ENCODE data around the gene TRMT2B.
A peak's percentile ranks its signal among the peaks of the same experiment; 100 is the strongest.
"Not testable (repeated sequence)": the region's sequence is repeated elsewhere in the genome, so short reads cannot be mapped to it uniquely, and the experiment has no call there.

The TRMT2B gene, protein sequence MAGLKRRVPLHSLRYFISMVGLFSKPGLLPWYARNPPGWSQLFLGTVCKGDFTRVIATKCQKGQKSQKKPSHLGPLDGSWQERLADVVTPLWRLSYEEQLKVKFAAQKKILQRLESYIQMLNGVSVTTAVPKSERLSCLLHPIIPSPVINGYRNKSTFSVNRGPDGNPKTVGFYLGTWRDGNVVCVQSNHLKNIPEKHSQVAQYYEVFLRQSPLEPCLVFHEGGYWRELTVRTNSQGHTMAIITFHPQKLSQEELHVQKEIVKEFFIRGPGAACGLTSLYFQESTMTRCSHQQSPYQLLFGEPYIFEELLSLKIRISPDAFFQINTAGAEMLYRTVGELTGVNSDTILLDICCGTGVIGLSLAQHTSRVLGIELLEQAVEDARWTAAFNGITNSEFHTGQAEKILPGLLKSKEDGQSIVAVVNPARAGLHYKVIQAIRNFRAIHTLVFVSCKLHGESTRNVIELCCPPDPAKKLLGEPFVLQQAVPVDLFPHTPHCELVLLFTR
- 52.1 to 67.6 reads per million in 2 donors for total RNA-seq

DNA sequence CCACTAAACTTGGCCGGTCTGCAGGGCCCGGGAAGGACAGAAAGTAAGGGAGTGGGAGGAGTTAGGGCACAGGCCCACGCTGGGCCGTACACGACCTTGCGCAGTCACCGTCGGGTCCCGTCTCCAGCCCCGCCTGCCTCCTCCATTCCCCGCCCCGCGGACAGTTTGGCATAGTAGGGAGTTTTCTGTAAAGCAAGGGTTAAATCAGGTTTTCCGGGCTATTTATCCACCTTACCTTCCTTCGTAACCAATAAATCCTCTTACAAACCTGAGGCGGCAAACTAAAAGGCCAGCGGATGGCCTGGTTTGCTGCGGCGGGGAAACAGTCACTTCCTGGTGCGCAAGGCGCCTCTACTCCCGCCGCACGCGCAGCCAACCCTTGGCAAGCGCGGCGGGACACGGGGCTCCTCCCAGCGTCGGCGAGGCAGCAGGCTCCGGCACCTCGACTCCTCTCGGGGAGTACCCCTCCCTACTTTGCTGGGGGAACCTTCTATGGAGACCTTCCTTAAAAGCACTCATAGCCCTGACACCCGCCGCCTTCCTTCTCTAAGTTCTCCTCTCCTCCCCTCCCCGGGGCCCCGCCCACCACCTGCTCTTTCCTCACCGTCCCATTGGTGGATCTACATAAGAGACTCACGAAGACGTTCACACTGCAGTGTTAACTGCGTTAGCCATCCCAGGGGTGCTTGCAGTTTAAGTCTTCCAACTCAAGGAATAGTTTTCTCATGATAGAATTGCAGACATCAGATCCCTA lies at the start of gene TRMT2B:
TSS of gene TRMT2B (minus strand) at position 563 of the 754 bp plus-strand sequence. CDS start 9,822 bp downstream, outside the sequence.
- DNase-seq: peak; percentile 46 to 87 (median 65)

DNA sequence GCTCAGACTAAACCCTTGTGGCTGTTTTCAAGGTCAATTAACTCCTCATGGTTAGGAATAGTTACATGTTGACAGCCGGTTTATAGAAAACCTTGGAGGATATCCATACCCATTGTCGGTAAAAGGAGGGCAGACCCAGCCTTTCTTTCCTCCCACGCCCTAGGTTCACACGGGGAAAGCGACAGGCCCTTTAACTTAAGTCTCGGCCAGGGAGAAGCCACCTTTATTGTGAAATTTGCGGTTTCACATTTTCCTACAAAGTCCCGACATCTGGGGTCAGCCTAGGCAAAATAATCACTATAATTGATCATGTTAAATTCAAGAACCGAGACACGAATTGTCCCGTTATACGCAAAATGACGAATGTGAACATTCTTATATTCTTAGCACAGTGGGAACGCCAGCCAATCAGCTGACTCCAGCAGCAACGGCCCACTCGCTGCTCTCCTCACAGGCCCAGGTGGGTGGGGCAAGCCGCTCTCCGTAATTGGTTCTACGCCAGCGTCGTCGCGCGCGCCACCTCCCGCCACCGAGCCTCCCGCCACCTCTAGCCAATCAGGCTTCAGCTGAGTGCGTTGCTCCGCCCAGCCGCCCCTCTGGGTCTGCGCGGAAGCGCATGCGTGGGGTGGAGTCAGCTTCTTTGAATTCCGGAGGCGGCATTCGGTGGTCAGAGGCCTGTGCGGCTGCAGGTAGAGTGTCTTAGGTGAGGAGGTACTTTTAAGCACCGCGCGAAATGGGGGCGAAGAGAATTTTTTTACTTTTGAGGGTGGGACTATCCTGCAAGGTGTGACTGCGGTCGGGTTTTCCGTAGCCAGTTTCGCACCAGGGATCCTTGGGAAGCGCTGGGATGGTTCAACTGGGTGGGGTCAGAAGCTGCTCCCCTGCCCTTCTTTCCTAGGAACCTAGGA lies 45.9 kb upstream of the TRMT2B start, which contains the start of gene CENPI:
TSS of gene CENPI (plus strand) at position 659 of the 908 bp plus-strand sequence. CDS start 2,867 bp downstream, outside the sequence.
- peak; percentile 79 to 97 (median 88) for DNase-seq

DNA sequence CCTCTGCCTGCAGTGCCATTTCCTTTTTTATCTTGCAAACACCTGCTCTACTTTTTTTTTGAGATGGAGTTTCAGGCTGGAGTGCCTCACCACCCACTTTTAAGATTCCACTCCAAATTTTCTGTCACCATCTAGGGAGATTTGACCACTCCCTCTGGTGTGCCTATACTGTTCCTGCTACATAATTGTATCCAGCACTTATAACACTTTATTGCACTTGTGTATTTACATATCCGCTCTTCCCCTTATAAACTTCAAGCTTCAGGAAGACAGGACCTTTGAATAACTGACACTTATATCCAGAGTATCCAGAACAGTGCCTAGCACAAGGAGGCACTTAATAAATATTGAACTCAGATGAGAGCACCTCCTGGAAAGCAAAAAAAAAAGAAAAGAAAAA lies 39.9 kb upstream of the TRMT2B start:
- DNase-seq: no peak

DNA sequence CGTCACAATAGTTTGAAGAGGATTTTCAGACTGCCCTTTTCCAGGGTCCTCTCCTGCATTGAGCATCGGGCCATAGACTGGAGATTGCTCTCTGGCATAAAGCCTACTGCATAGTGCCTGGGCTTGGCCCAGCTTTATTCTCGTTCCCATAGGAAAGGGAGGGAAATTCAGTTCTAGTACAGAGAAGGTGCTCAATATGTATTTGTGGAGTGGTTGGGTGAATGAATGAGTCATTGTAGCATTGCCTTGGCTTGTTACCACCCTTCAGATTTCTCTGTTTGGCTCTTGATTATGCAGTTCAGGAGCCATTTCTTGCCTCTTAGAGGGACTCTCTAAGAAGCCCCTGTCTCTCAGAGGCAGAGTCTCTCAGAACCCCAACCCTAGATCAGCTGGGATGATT lies 29.3 kb upstream of the TRMT2B start:
- no peak for DNase-seq

DNA sequence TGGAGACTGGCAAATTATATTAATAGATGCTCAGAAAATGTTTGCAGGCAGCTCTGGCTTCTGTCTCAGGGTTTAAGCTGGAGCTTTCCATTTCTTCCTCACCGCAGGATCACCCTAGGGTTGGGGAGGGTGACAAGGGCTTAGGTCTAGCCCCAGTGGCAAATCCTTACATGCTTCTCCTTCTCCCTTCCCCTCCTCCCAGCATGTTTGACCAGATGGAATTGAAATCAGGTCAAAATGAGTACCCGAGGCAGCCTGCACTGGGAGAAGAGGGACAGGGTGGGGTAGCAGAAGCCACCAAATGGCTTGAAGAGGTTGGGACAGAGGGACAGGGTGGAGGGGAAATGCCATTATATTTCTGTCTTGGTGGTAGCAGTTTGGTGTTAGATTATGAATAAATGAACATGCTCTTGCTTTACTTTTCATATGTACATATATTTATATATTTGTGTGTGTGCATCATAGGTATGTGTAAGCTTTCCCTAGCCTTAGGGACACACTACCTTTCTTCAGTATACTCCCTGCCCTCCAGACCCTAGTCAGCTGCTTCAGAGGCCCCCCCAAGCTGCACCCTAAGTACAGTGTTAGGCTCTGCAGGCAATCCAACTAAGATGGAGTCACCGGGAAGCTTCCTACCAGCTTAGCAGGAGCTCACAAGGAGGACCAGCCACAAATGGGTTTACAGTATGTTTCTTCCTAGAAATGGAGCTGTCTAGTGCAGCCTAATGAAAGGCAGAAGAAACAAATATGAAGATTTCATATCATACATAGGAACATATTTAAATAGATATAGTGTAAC lies 28.6 kb upstream of the TRMT2B start:
- no peak for DNase-seq

DNA sequence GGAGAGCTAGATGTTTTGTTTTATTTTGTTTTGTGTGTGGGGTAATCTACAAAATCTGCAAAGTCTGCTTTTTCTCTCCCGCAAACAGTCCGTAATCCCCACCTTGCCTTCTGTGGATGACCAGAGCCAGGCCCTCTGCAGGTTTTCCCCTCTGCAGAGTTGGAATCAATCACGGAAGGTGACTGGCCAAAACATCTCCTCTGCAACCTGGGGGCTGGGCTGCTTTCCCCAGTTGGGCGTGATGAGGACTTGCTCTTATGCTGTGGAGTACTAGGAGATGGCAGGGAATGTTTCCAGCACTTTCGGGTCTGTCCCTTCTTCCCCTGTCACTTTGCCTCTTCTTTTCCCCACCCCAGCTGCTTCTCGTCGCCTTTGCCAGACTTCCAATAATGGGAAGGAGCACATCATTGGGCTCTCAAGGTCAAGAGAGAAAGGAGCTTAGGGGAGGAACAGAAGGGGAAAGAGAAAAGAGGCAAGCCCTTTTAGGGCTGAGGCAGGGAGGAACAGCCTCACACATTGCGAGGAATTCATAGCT lies 27.9 kb upstream of the TRMT2B start:
- no peak for DNase-seq

DNA sequence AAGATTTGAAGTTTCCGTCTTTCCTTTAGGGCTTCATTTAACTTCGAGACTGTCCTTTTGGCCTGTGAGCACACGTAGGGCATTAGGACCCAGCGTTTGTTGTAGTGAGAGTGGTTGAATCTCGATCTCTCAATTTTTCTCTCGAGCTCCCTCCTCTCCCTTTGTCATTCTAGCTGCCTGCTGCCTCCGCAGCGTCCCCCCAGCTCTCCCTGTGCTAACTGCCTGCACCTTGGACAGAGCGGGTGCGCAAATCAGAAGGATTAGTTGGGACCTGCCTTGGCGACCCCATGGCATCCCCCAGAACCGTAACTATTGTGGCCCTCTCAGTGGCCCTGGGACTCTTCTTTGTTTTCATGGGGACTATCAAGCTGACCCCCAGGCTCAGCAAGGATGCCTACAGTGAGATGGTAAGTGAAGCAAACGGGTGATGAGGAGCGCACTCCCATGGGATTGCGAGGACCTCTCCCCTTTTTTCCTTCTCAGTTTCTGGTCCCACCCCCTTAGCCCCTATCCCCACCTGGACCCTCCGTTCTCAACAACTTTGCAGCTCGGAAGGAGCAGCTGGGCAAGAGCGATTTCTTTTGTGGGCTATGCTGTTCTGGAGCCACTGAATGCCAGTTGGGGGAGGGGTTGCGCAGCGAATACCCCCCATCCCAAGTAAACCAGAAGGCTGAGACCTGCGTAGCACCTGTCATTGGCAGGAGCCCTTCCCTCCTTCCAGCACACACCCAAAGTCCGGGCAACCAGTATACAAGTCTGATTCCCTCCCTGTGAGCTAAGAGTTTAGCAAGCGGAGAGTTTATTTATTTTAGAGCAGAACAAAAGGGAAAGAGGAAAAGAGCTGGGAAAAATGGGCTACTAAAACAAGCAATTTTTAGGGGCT lies 27.0 kb upstream of the TRMT2B start, which contains the start of gene TMEM35A:
TSS of gene TMEM35A (plus strand) at position 164 of the 883 bp plus-strand sequence. CDS start at position 288, 124 bp downstream.
- no peak for DNase-seq

DNA sequence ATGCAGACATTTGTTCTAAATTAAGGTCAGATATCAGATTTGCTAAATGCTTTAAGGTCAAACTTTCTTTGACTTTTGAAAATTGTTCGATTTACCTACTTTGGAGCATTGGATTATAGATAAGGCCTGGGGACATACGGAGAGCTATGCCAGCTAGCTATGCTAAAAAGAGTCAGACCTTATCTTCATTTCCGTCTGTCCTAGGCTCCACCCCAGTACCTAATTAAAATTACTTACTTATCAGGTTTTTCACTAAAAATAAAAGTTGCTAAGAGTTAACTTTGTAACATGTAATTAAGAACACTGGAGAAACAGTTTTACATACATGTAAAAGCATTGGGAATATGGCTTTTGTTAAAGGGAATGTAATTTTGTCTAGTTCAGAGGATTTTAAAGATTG lies 19.7 kb upstream of the TRMT2B start:
- no peak for DNase-seq

DNA sequence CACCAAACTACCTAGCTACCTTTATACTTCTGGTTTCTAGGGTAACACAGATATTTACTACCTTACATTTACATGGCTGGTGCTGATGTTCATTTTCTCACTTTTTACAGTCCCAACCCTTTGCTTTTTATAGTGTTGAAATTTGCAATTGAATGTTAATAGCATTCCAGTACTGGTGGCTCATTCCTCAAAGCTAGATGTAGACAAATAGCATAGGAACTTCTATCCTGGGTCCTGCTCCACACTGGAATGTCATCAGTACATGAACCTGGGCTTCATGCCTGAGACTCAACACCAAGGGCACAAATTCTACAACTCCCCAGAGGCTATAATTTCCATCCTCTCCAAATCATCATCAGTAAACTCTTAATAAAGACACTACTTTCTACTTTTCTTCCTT lies 10.3 kb upstream of the TRMT2B start:
- no peak for DNase-seq

DNA sequence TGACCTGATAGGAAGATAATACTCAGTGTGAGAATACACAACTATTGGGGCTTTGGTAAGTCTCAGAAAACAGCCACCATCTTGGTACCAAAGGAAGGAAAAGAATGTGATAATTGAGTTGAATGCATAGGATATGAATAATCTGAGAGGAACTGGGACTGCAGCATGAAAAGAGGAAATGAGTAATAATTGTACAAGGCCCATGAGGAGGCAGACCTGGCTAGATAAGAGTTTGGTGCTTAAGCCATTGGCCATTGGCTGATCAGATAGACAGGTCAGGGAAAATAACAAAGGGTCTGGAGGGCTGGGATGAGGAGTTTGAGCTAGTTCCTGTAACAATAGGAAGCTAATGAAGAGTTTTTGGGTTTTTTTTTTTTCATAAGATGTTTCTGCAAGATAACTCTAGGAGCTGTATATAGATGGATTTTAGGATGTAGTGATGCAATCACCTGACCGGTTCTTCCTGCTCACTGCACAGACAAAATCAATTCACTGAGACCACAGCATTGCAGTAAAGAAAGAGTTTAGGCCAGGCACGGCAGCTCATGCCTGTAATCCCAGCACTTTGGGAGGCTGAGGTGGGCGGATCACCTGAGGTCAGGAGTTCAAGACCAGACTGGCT lies 5.3 kb upstream of the TRMT2B start:
- DNase-seq: peak in 1 of 5 experiments; percentile 35

DNA sequence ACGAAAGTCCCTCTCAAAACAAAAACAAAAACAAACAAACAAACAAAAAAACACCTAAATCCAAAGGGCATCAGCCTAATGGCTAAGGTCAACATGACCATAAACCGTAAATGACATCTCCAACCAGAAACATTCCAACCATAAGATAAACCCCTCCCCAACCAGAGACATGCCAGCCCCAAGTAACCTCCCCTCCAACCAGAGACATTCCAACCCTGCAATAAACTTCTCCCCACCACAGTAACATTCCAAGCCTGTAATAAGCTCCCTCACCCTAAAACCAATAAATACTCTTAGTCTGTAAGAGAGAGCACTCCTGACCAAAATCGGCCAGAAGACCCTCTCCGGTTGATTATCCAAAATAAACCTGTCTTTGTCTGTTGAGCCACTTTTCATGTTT lies 4.6 kb upstream of the TRMT2B start:
- not testable (repeated sequence) for DNase-seq

DNA sequence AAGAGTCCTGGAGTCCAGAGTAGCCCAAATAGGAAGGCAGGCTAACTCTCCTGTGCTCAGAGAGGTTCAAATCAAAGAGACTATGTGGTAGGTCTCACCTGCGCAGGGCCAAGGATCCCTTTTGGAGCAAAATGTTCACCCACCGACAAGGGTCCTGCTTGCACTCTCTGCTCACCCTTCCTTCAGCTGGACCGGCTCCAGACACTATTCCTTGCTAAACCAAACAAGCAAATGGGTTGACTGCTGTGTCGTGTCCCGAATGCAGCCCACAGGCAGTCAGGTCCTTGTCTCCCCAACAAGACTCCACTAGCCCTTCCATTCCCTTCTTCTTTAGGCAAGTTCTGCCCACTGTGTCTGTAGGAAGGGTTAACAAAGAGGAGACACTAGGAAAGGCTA lies 760 bp downstream of the TRMT2B start:
- DNase-seq: no peak

DNA sequence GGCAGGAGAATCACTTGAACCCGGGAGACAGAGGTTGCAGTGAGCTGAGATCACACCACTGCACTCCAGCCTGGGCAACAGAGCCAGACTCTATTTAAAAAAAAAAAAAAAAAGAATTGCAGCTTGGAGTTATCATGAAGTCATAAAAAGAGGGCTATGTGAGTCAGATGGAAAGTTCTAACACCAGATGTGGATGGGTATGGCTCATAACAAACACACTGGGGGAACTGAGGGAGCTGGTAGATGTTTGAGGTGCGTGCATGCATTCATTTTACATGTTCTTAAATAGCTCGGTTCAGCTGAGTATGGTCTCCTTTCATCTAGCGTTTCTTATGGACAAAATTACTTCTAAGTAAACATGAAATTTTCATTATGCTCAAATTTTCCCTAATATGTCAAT lies 11.7 kb downstream of the TRMT2B start:
- peak in 1 of 5 experiments; percentile 67 for DNase-seq

DNA sequence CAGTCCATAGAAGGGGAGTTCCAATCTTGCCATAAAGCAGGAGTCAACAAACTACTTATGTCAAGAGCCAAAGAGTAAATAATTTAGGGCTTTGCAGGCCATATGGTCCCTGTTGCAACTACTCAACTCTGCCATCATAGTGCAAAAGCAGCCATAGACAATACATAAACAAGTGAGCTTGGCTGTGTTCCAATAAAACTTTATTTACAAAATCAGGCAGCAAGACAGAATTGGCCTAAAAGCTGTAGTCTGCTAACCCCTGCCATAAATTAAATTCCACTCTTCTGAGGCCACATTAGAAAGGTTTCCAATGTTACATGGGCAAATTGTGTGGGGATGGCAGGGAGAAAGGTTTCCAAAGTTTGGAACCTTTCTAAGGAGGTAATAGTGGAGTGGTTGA lies 14.7 kb downstream of the TRMT2B start:
- no peak for DNase-seq

DNA sequence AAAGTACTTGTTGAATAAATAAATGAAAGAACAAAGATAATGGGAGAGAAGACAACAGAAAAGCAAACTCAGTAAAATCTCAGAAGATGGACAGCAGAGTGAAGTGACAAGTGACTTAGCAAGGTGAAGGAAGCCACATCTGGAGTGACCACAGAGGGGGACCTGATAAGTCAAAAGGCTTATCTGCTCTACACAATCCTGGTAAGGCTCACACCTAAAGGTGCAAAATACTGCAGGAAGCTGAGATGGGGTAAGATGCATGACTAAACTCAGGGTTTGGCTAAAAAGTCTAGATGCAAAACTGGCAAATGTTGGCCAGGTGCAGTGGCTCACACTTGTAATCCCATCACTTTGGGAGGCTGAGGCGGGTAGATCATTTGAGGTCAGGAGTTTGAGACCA lies 22.2 kb downstream of the TRMT2B start:
- DNase-seq: peak in 1 of 5 experiments; percentile 6

DNA sequence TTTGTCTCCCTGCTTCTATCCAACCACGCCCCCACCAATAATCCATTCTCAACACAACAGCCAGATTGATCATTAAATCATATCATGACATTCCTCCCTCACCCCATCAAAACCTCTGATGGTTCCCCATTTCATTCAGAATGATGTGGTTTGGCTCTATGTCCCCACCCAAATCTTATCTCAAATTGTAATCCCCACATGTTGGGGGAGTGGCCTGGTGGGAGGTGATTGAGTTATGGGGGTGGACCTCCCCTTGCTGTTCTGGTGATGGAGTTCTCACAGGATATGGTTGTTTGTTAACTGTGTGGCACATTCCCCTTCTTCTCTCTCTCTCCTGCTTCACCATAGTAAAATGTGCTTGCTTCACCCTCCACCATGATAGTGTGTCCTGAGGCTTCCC lies 23.3 kb downstream of the TRMT2B start:
- DNase-seq: no peak

DNA sequence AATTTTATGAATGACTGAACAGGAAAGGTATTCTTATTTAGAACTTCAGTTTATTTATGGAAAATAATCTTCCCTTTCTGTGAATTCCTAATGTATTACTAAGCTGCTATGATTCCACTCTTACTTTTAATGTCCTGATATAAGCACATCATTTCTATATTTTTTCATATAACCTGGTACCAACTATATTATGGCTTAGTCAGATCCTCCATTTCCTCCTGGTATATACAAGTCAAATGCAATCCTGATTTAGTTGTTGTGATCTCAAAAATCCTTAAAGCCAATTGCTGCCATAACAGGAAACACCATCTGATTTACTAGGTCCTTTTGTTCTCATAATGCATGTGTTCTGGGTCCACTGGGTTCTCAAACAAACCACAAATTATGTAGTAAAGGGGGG lies 26.8 kb downstream of the TRMT2B start:
- no peak for DNase-seq

DNA sequence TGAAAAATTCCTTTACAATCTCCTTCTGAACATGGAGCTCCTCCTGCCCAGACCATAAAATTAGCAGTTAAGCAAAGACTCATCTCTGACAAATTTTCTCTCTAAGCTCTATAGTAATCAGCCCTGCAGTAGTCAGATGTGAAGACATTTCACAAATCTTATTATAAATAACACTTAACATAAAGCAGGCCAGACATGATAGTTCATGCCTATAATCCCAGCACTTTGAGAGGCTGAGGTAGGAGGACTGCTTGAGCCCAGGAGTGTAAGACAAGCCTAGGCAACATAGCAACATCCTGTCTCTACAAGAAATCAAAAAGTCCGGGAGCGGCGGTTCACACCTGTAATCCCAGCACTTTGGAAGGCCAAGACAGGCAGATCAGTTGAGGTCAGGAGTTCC lies 29.9 kb downstream of the TRMT2B start:
- no peak for DNase-seq

DNA sequence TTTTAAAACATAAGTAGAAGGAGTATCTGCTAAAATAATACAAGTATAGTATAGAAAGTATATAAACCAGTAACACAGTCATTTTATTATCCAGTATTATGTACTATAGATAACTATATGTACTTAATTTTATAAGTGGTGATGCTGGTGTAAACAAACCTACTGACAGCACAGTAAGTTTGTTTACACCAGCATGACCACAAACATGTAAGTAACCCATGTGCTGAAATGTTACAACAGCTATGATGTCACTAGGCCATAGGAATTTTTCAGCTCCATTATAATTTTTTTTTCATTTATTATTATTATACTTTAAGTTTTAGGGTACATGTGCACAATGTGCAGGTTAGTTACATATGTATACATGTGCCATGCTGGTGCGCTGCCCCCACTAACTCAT lies 39.9 kb downstream of the TRMT2B start:
- not testable (repeated sequence) for DNase-seq

DNA sequence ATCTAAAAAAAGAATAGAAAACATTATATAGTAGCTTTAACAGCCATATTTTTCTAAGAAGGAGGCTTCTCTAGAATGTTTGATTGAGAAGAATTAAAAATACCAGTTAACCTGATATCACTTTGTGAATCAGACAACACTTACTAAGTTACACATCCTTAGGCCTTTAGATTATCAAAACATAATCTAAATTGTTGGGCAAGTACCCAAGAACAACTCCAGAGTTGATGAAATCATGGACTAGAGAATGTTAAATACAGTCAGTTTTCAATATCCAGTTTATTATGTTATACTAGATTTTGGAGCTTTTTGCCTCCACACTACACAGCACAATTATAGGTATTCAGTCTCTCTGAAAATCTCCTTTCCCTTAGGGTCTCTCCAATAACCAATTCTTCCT lies 42.8 kb downstream of the TRMT2B start:
- DNase-seq: no peak

All from T-helper 2 cell (primary cell).